Kidney glomerular epithelial cell (primary cell): Measurements from ENCODE around the gene MATK.

ENCODE experiments used
- DNase-seq: peaks from one replicate; lab custom pipeline; 2025; lab: John Stamatoyannopoulos, UW

The MATK gene

GRCh38 chr19:3788996-3789778 is 3.0 kb upstream of the MATK start:
- no peak for DNase-seq

GRCh38 chr19:3785451-3785937 is 687 bp downstream of the MATK start:
- DNase-seq, result no peak

GRCh38 chr19:3784607-3785450 is 1.4 kb downstream of the MATK start:
- no peak for DNase-seq

GRCh38 chr19:3783660-3784584 is 2.3 kb downstream of the MATK start:
- DNase-seq, result no peak

GRCh38 chr19:3782903-3783302 is 3.3 kb downstream of the MATK start:
- DNase-seq, result no peak

GRCh38 chr19:3782330-3782729 is 3.9 kb downstream of the MATK start:
- no peak for DNase-seq

GRCh38 chr19:3781603-3782002 is 4.6 kb downstream of the MATK start:
- no peak for DNase-seq

GRCh38 chr19:3780786-3781304 is 5.3 kb downstream of the MATK start:
- no peak for DNase-seq

GRCh38 chr19:3778899-3779723 is 7.1 kb downstream of the MATK start:
- no peak for DNase-seq

GRCh38 chr19:3778104-3778867 is 7.9 kb downstream of the MATK start:
- no peak for DNase-seq

GRCh38 chr19:3776479-3777040 is 9.6 kb downstream of the MATK start:
- DNase-seq, result no peak

- no peak for DNase-seq
Measured at GRCh38 chr19:3775831-3776230, 10.3 kb downstream of the MATK start.

- no peak for DNase-seq
Measured at GRCh38 chr19:3775374-3775711, 10.8 kb downstream of the MATK start.

- DNase-seq, result no peak
Measured at GRCh38 chr19:3774621-3775373, 11.4 kb downstream of the MATK start.

- no peak for DNase-seq
Measured at GRCh38 chr19:3773814-3774515, 12.2 kb downstream of the MATK start.

GRCh38 chr19:3771906-3772455 is 14.2 kb downstream of the MATK start, which contains the start of gene RAX2:
RAX2 (minus strand) TSS chr19:3772228; CDS start chr19:3771742, 486 bp downstream.
- no peak for DNase-seq

- no peak for DNase-seq
Measured at GRCh38 chr19:3771000-3771905, 14.9 kb downstream of the MATK start.
